Adipocyte (in vitro differentiated cells): ENCODE measurements around the gene PCED1B.
"Not testable (repeated sequence)": the region's sequence is repeated elsewhere in the genome, so short reads cannot be mapped to it uniquely, and the experiment has no call there.

Source experiments
- DNase-seq: peaks from one replicate; pipeline ENCODE4 v3.0.0-alpha.2; 2015; ENCODE audit warnings: low read depth
- H3K27me3 ChIP-seq: replicated peaks from 2 replicates; pipeline ENCODE4 v1.7.0; 2013; ENCODE audit warnings: mild to moderate bottlenecking, low read length, moderate library complexity; ENCODE audit not compliant: control insufficient read depth, insufficient read depth
- H3K36me3 ChIP-seq: 2 replicates; pipeline ENCODE4 v1.7.0; 2013; ENCODE audit warnings: low read length, mild to moderate bottlenecking, moderate library complexity; ENCODE audit not compliant: control insufficient read depth, insufficient read depth, severe bottlenecking
- H3K4me1 ChIP-seq: 2 replicates; pipeline ENCODE4 v1.7.0; 2013; ENCODE audit warnings: mild to moderate bottlenecking, low read length, moderate library complexity; ENCODE audit not compliant: control insufficient read depth, insufficient read depth
- H3K4me3 ChIP-seq: 2 replicates; pipeline ENCODE4 v1.7.0; 2013; ENCODE audit warnings: mild to moderate bottlenecking, low read length, moderate library complexity
- H3K9ac ChIP-seq: 2 replicates; pipeline ENCODE4 v1.7.0; 2013; ENCODE audit warnings: mild to moderate bottlenecking, low read length, moderate library complexity
- H3K9me3 ChIP-seq: 2 replicates; pipeline ENCODE4 v1.7.0; 2013; ENCODE audit warnings: mild to moderate bottlenecking, low read length, moderate library complexity; ENCODE audit not compliant: control insufficient read depth

Gene PCED1B

DNA sequence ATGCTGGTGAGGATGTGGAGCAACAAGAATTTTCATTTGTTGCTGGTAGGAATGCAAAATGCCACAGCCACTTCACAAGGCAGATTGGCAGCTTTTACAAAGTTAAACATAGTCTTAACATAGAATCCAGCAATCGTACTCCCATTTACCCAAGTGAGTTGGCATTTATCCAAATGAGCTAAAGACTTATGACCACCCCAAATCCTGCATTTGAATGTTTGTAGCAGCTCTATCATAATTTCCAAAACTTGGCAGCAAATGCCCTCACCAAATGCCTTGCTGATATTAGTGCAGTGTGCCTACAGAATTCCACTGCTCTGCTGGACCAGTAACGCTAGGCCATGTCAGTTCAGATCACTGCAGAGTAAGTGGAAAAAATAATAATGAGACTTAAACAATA is 121.0 kb downstream of the PCED1B start:
- no peak overlapping the region for H3K9ac ChIP-seq
- no peak overlapping the region for H3K4me3 ChIP-seq
- no peaks in the 10 kb centered on the region for H3K4me1 ChIP-seq
- H3K36me3 ChIP-seq, result no peaks in the 10 kb centered on the region
- peaks cover 8% of the 10 kb centered on the region for H3K9me3 ChIP-seq
- DNase-seq, result no peak
- no peaks in the 10 kb centered on the region for H3K27me3 ChIP-seq

DNA sequence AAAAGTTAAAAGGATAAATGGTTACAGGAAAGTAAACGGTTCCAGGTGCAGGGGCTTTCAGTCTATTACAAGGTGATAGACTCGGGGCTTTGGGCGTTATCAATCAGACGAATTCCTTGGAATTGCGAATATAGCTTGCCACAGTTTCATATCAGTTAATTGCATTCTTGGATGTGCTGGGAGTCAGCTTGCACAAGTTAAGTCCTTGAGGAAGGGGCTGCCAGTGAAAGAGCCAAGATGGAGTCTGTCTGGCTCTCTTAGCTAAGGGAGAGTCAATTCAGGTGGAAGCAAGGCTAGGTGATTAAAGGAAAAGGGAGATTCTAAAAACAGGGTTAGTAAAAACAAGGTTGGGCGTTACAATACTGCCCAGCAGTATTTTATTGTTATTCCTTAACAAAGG is 121.8 kb downstream of the PCED1B start:
- H3K9ac ChIP-seq, H3K4me1 ChIP-seq, H3K27me3 ChIP-seq, H3K9me3 ChIP-seq, H3K4me3 ChIP-seq, DNase-seq, H3K36me3 ChIP-seq: not testable (repeated sequence)

DNA sequence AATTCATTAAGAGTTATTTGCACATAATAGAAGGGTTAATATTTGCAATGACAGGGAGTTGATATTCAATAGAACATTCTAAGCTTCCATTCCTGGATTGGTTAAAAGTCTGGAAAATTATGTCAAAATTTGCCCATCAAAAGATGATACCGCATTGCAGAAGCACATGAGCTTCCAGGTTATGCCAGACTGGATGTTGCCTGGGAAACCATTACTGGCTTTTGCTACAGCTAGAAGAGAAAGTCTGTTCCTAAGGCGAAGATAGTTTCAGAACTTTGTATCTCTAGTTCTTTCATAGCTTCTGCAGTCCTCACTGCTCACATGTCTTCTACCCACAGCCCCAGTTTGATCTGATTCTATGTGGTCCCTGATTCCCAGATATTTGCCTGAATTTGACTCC is 122.8 kb downstream of the PCED1B start:
- DNase-seq, result no peak
- Histone ChIP-seq H3K27me3 (no peaks in the 10 kb centered on the region), H3K9me3 (peaks cover 8% of the 10 kb centered on the region), H3K36me3 (no peaks in the 10 kb centered on the region), H3K4me3 (no peak overlapping the region), H3K4me1 (no peaks in the 10 kb centered on the region), H3K9ac (no peak overlapping the region)

DNA sequence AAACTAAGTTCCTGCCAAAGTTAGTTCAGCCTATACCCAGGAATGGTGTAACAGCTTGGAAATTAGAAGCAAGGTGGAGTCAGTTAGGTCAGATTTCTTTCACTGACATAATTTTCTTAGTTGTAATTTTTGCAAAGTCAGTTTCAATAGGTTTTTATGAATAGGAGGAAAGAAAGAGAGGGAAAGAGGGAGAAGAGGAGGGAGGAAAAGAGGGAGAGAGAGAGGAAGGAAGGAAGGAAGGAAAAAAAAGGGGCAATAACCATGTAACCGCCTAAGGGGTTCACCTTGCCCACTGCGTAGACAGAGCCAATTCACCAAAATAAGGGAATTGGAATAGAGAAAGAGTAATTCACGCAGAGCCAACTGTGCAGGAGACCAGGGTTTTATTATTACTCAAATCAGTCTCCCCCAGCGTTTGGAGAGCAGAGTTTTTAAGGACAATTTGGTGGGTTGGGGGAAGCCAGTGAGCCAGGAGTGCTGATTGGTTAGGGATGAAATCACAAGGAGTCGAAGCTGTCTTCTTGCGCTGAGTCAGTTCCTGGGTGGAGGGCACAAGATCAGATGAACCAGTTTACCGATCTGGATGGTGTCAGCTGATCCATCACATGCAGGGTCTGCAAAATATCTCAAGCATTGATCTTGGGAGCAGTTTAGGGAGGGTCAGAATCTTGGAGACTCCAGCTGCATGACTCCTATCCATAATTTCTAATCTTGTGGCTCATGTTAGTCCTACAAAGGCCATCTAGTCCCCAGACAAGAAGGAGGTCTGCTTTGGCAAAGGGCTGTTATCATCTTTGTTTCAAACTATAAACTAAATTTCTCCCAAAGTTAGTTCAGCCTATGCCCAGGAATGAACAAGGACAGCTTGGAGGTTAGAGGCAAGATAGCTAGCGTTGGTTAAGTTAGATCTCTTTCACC is 126.4 kb downstream of the PCED1B start:
- Histone ChIP-seq H3K9me3 (peaks cover 8% of the 10 kb centered on the region), H3K4me1 (no peaks in the 10 kb centered on the region), H3K36me3 (no peaks in the 10 kb centered on the region), H3K4me3 (no peak overlapping the region), H3K27me3 (no peaks in the 10 kb centered on the region), H3K9ac (no peak overlapping the region)
- no peak for DNase-seq

DNA sequence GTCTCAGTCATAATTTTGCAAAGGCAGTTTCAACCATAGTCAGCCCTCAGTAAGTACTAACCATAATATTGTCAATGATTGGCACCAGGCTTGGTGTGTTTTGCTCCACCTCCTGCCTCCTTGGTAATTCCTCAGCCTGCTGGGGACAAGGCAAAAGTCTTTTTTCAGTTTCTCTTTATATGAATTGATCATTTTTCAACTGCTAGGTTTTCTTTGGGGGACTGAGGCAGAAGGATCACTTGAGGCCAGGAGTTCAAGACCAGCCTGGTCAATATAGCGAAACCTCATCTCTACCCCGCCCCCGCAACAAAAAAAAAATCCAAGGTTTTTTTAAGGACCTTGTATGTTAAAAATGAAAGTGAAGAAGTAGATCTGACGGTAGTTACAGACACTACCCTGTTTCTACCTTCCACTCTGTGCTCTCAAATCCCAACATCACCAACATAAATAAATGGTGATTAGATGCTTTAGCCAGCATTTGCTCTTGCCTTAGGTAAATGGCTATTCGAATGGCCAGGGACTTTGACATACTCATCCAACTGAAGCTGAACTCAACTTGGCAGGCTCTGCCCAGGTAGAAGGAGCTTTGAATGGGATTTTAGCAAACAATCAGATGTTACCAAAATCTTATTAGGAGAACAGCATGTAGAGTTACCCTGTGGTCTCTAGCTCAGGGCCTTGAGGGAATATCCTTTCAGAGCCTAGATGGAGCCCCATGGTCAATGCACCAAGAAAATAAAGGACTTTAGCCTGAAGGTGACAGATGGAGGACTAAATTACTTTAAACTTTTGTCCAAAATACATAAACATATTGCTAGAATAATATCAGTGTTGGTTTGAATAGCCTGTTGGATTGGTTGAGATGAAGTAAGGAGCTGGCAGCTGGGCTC is 127.3 kb downstream of the PCED1B start:
- Histone ChIP-seq H3K27me3 (no peaks in the 10 kb centered on the region), H3K9ac (no peak overlapping the region), H3K4me3 (no peak overlapping the region), H3K4me1 (no peaks in the 10 kb centered on the region), H3K9me3 (peaks cover 8% of the 10 kb centered on the region), H3K36me3 (no peaks in the 10 kb centered on the region)
- no peak for DNase-seq

DNA sequence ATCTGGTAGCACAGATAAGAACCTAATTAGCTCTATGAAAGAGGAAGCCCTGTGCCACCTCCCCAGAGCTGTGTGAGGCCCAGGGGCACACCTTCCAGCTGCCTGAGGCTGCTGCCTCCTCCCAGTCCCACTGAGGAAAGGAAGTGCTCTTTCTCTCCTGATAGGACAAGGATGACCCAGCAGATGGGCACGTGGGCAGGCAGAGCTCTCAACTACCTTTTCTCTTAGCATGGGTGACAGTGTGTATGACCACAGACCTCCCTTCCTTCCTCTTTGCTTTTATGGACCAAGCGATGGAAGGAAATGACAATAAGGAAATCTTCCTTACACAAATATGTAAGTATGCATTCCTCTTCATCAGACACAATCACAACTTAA is 127.9 kb downstream of the PCED1B start:
- H3K4me1 ChIP-seq, result no peaks in the 10 kb centered on the region
- peaks cover 8% of the 10 kb centered on the region for H3K9me3 ChIP-seq
- no peaks in the 10 kb centered on the region for H3K27me3 ChIP-seq
- DNase-seq, result no peak
- no peak overlapping the region for H3K9ac ChIP-seq
- H3K4me3 ChIP-seq, result no peak overlapping the region
- no peaks in the 10 kb centered on the region for H3K36me3 ChIP-seq

DNA sequence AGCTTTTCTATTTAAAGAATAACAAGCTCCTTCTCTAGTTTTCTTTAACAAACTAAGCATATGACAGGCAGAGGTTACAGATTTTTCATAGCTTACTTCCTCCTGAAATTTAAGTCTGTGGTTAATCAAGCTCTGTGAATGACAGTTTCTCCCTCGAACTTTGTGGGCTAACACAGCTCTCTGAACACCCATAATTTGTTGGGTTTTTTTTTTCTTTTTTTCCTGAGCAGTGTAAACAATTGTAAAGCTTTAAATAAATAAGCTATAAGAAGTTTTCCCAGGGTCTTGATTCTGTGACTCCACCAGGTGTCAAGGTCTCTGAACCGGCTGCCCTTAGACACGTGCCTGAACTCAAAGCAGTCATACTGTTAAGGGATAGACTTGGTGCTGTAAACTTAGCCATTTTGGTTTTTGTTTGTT is 128.4 kb downstream of the PCED1B start:
- peaks cover 8% of the 10 kb centered on the region for H3K9me3 ChIP-seq
- H3K9ac ChIP-seq, result no peak overlapping the region
- H3K27me3 ChIP-seq, result no peaks in the 10 kb centered on the region
- no peak overlapping the region for H3K4me3 ChIP-seq
- no peak for DNase-seq
- H3K4me1 ChIP-seq, result no peaks in the 10 kb centered on the region
- H3K36me3 ChIP-seq, result no peaks in the 10 kb centered on the region

DNA sequence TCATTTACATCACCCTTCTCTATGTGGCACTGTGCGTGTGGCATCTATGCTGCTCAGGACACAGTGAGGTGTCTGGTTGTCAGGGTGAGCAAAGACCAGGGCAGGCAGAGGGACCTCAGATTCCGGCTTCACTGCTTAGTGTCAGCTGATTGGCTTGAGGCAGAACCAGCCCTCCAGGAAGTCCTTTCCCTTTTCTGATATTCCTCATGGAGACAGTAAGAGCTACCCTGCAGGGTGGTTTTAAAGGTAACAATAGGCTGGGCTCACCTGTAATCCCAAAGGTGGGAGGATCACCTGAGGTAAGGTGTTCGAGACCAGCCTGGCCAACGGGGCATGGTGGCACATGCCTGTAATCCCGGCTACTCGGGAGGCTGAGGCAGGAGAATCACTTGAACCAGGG is 129.6 kb downstream of the PCED1B start:
- DNase-seq, result no peak
- H3K27me3 ChIP-seq, result no peaks in the 10 kb centered on the region
- H3K9me3 ChIP-seq, result peaks cover 8% of the 10 kb centered on the region
- no peak overlapping the region for H3K4me3 ChIP-seq
- H3K9ac ChIP-seq, result no peak overlapping the region
- H3K4me1 ChIP-seq, result no peaks in the 10 kb centered on the region
- no peaks in the 10 kb centered on the region for H3K36me3 ChIP-seq

DNA sequence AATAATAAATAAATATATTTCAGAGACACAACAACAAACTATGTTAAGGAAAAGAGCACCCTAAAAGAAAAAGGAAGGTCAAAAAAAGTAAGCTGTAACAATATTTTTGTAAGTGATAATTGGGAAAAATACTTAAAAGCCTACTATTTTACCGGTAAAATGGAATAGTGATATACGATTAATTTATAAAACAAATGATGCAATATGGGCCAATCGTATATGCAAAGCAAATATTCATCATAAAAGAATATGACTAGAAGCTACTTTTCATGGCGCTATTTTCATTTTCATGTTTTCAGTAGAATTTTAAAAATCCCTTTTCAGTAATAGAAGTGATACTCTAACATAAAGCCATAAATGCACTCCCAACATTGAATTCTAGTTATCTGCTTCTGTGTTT is 131.4 kb downstream of the PCED1B start:
- H3K9ac ChIP-seq, result no peak overlapping the region
- H3K4me3 ChIP-seq, result no peak overlapping the region
- H3K9me3 ChIP-seq, result no peaks in the 10 kb centered on the region

DNA sequence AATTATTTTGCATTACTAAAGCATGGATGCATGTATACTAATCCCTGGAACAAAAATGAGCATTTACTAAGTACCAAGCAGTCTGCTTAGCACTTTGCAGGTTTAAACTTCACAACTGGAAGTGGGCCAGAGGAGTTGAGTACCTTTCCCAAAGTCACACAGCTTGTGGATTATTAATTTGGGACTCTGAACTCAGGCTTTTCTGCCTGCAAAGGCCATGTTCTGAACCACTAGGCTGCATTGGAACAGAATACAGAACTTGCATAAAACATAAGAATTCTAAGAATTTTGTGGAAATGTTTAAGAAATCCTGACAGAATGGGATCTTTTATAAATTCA is 133.2 kb downstream of the PCED1B start:
- Histone ChIP-seq H3K9me3 (no peaks in the 10 kb centered on the region), H3K4me1 (no peaks in the 10 kb centered on the region), H3K9ac (no peak overlapping the region), H3K27me3 (no peaks in the 10 kb centered on the region), H3K4me3 (no peak overlapping the region), H3K36me3 (no peaks in the 10 kb centered on the region)
- DNase-seq, result no peak

More for the DNA sequence above, 131.4 kb downstream of the PCED1B start:
- no peaks in the 10 kb centered on the region for H3K36me3 ChIP-seq
- DNase-seq, result no peak
- H3K27me3 ChIP-seq, result no peaks in the 10 kb centered on the region
- no peaks in the 10 kb centered on the region for H3K4me1 ChIP-seq

DNA sequence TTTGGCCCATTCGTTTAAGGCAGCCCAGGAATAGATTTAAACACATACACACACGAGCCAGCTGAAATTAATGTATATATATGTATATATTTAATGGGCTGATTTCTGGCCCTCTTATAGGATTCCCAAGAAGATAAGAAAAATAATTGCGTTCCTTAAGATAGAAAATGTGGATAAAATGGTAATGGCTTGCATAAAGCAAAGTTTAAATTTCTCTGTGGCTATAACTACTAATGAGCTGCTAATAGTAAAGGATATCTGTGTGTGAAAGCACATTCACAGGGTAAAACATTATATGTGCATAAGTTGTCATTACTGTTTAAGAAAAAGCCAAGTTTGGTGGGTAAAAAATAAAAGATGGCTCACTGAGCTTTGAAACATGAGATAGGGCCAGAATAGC is 134.0 kb downstream of the PCED1B start:
- Histone ChIP-seq H3K27me3 (no peaks in the 10 kb centered on the region), H3K4me3 (no peak overlapping the region), H3K4me1 (no peaks in the 10 kb centered on the region), H3K36me3 (no peaks in the 10 kb centered on the region), H3K9ac (no peak overlapping the region), H3K9me3 (no peaks in the 10 kb centered on the region)
- no peak for DNase-seq
